HG03103 (cell line): ENCODE results near the gene FAM200B.

Experiments used
- ATAC-seq: cut with Tn5 transposase; IDR thresholded peaks from one replicate; pipeline ENCODE4 v1.9.1; 2021; ENCODE audit warnings: low read depth; ENCODE audit not compliant: unreplicated experiment

The FAM200B gene

DNA sequence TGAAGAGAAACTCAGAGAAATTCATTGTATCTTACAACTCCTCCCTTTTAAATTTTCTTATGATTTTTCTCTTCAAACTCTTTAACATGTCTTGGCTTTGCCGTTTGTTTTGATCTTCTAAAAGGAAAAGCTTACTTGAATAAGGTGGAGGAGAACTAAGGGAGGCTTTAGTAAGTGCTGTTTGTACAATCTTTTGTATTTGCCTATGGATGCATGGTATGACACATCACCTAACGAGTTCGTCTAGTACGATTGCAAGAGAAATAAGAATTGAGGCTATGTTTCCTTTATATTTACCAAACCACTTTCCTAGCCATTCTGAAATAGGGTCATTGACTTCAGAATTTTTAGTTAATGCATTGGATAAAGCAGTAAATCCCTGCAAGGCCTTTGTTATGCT, 12.8 kb downstream of the FAM200B start:
- ATAC-seq = no peak

DNA sequence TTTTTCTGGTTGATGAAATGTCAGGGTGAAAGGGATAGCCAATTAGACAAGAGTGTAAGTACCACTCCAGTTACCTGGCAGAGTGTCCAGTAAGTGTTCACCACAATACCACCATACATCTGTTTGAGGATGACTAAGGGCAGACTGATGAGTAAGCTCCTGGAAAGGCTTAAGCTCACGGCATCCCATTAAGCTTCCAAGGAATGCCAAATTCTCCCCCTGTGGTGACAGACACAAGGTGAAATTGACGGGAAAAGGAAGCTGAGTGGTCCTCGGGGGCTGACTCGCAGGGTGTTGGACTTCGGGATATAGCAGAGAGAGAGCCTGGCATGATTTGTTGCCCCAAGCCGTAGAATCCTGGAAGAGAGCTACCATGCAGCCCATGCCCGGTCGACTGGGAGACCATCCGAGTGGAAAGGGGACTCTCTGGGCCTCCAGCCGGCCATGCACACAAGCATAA, 13.6 kb downstream of the FAM200B start:
- no peak for ATAC-seq

DNA sequence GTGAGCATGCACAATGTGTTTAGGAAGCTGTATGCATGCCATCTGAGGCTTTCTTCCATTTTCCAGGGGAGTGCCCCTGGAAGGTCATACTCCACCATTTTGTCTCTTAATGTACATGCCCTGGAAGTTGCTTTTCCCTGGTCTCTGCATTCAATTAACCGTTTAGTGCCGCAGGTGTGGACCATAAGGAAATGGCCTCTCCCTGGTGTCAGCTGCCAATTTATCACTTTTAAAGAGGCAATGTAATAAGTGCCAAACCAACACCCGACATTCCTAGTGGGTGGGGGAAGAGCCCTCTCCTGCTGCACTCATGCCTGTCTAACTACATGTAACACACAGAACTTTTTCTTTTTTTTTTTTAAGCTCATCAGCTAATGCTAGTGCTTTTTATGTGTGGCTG, 14.1 kb downstream of the FAM200B start:
- no peak for ATAC-seq

DNA sequence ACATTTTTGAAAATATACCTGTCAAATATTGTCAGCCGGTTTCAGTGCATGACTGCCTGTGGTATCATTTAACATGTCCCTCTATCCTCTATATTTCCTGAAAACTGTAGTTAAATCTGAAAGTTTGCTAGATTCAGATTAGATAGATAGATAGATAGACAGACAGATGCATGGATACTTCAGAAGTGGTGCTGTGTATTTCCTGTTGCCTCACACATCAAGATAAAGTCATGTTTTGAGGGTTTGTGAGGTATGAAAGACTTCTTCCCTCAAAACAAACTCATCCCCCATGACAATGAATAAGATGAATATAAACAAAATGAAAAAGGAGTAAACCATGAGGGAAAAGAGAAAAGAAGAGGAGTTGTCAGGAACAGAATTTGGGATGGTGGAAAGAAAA, 15.2 kb downstream of the FAM200B start:
- no peak for ATAC-seq

DNA sequence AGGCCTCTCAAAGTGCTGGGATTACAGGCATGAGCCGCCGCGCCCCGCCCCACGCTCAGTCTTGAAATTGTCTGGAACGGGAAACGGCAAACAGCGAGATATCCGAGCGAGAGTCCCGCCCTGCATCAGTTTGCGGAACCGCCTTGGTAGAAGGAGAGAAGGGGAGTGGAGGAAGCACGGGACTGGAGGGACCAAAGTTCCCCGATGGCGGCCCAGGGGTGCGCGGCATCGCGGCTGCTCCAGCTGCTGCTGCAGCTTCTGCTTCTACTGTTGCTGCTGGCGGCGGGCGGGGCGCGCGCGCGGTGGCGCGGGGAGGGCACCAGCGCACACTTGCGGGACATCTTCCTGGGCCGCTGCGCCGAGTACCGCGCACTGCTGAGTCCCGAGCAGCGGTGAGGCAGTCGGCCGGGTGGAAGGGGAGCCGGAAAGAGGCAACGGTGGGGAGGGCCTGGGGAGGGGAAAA, 21.3 kb downstream of the FAM200B start, which contains the start of gene BST1:
Gene BST1, plus strand, starts transcription at position 125 of the 463 bp plus-strand sequence. Its CDS starts 80 bp downstream, at position 205.
- peak; percentile 58 for ATAC-seq

- no peak for ATAC-seq
These were observed 21.8 kb downstream of the FAM200B start for GRCh38 chr4:15703439-15703838.

DNA sequence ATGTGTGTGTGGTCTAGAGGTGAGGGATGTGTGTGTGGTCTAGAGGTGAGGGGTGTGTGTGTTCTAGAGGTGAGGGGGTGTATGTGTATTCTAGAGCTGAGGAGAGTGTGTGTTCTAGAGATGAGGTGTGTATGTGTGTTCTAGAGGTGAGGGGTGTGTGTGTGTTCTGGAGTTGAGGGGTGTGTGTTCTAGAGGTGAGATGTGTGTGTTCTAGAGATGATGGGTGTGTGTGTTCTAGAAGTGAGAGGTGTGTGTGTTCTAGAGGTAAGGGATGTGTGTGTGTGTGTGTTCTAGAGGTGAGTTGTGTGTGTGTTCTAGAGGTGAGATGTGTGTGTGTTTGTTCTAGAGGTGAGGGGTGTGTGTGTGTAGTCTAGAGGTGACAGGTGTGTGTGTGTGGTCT, 22.5 kb downstream of the FAM200B start:
- ATAC-seq = no peak

DNA sequence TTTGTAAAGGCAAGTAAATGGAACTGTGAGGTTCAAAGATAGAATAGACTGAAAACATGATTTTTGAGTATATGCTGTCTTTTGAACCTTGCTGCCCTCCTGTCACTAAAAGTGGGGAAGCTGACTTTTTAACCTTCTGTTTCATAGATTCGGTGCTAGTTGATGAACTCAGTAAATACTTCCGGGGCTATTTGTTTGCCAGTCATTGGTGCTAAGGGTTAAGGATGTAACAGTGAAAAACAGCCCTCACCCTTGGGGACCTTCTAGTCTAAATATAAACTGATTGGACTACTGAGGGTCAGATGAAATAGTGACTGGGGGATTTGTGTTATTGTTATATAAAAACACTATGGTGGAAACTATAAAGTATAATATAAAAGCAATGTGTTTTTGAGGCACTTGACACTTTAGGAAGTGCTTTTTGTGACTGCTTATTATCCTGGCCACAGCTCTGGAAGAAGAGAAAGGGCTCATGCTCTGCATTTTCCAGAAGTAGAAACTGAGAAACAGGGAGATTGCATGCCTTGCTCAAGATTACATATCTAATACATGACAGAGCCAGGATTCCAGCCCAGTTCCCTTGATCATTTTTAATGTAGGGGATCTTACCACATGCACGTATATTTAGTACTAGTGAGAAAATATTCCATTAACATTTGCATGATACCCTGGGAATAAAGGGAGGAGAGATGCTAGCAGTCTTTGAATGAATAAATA, 25.2 kb downstream of the FAM200B start:
- ATAC-seq = no peak

DNA sequence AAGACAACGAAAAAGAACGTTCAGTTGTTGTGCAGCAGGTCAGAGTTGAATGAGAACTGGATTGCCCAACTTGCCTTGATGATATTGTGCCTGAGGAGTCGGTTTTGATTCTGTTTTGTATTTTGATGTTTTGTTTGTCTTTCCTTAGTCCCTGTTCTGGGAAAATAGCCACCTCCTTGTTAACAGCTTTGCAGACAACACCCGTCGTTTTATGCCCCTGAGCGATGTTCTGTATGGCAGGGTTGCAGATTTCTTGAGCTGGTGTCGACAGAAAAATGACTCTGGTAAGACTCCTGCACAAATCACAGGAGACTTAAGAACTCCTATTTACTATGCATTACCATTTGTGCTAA, 25.7 kb downstream of the FAM200B start:
- ATAC-seq = no peak

- ATAC-seq = no peak
These were observed 30.1 kb downstream of the FAM200B start for GRCh38 chr4:15711762-15712161.

GRCh38 chr4:15712214-15712613, 30.6 kb downstream of the FAM200B start:
- ATAC-seq = no peak

GRCh38 chr4:15714141-15714540, 32.5 kb downstream of the FAM200B start:
- no peak for ATAC-seq

DNA sequence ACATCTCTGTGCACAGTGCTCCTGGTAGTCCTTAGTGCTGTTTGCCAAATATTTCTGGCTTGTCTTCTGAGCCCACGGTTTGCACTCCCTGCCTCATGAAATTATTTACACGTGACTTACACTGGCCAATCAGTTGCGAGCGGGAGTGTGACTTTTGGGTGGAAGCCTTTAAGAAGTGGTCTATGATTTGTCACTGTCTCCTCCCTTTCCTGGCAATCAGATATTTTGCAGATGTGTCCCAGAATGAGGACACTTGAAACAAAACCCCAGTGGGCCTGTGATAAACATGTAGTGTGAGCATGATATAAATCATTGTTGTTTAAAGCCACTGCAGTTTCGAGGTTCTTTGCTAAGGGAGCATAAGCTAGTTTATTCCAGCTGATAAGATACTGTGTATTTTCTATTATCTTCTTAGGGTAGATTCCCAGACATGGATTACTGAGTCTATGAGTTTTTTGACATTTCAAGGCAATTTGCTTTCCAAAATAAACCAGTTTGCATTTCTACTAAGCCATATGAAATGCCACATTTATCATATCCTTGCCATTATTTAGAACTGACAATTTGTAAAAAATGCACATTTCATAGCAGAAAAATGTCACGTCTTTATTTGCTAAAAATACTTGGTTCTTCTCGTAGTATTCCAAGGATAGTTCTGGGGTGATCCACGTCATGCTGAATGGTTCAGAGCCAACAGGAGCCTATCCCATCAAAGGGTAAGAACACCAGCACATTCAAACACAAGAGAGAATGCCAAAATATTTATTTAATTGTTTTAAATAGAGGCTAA, 33.2 kb downstream of the FAM200B start:
- no peak for ATAC-seq

GRCh38 chr4:15716115-15716514, 34.5 kb downstream of the FAM200B start:
- no peak for ATAC-seq

DNA sequence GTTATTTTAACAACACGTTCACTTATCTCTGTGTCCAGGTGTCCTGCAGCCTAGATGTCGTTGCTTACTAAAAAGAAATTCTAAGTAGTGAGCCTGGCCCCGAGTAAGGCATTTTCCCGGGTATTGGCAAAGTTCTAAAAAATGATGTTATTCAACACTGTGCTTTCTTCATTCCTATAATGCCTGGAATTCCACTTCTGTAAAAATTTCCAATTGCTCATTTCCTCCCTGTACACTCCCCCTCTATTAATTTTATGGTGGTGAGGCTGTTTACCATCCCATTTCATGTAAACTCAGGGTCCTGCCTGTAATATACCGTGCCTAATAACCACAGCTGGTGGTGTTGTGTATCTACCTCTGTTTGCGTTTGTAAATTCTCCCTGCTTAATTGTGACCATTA, 35.5 kb downstream of the FAM200B start:
- ATAC-seq = no peak

GRCh38 chr4:15717657-15718416, 36.2 kb downstream of the FAM200B start:
- no peak for ATAC-seq

GRCh38 chr4:15718465-15718864, 36.8 kb downstream of the FAM200B start:
- no peak for ATAC-seq

GRCh38 chr4:15718959-15719358, 37.3 kb downstream of the FAM200B start:
- ATAC-seq = no peak

GRCh38 chr4:15719506-15719905, 37.9 kb downstream of the FAM200B start:
- ATAC-seq = no peak

DNA sequence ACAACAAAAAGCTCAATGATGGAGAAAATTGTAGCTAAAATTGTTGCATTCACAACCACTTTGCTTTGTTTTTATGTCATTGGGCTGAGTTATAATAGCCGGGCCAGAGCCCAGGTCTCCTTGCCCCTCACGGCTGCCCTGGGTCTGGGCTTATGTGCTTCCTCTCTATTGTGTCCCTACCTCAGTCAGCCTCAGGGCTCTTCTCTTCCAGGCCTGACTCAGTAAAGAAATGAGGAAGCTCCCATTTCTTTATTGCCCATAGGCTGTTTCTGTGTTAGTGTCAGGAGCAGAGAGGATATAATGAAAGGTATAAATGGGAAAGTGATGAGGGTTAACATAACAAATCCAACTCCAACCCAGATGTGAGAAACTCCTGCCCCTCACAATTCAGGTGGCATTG, 39.2 kb downstream of the FAM200B start:
- ATAC-seq = no peak

DNA sequence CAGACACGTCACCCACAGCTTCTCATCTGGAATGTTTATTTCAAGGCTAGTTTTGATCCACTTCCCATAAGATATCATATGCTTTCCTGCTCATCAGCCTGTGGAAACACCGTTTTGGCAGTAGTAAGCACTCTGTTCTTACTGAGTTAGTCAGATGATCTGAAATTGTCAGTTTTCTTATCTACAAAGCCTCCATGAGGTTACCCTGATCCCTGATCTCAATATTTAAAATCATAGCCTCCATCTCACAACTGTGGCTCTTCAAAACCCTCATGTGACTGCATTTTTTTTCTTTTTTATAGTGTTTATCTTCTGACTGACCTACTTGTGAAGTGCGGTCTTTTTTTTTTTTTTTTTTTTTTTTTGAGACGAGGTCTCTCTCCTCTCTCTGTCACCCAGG, 44.0 kb downstream of the FAM200B start:
- no peak for ATAC-seq
